Stimulated activated CD8-positive, alpha-beta memory T cell treated with anti-CD3 and anti-CD28 coated beads, Interleukin-12 subunit alpha, Interleukin-12 subunit beta, amount 100 ng/mL, for 1 hour (primary cell): ENCODE measurements around the gene TBC1D8.

Source experiments
- DNase-seq: peaks from one replicate; pipeline ENCODE4 v3.0.0-alpha.2; 2020; ENCODE audit warnings: low read depth

Gene TBC1D8

GRCh38 chr2:101026923-101027469, 124.2 kb downstream of the TBC1D8 start:
- DNase-seq: no peak

DNA sequence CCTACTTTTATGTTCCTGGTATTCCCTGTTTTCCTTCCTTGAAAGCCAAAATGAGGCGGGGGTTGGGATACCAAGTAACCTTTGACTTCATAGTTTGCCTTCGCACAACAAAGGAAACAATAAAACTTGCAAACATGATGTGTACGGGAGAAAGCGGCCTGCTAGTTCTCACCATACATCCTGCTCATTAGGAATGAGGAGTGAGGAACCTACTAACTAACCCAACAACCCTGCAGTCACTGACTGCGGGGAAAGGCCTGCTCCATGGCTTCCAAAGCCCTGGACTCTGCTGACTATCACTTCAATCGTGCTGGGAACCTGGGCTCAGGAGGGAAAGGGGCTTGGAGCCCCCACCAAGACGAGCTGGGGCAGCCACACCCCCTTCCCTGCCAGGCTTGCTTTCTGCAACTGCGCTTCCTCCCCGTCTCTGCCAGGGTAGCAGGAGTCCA, 124.9 kb downstream of the TBC1D8 start:
- DNase-seq: no peak

GRCh38 chr2:101025561-101025960, 125.6 kb downstream of the TBC1D8 start:
- DNase-seq: no peak

DNA sequence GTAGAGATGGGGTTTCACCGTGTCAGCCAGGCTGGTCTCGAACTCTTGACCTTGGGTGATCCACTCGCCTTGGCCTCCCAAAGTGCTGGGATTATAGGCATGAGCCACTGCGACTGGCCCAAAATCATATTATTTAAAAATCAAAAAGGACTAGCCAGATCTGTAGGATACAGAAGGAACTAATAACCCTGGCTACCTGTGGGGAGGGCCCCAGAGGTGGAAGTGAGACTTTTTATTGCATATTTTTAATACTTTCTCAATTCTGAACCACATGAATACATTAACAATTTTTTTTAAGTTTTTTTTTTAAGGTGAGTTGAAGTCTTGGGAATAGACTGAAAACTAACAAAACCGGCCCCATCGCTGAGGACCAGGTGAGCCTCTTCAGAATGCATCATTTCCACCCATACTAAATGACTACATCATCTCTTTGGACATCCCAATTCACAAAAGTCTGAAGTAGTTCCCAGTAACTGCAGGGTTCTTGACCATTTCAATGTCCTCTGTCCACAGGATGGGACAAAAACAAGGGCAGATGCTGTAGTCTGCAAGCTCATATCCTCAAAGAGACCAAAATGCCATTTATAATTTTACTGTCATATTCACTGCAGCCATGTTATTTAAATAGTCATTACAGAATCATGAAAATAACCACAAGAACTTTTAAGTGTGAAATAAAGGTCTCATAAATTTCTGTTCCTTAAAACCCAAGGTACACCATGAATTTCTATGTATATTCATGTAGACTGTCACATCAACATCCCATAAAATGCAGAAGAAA, 127.7 kb downstream of the TBC1D8 start:
- no peak for DNase-seq

GRCh38 chr2:101022221-101022620, 129.0 kb downstream of the TBC1D8 start:
- DNase-seq: no peak

DNA sequence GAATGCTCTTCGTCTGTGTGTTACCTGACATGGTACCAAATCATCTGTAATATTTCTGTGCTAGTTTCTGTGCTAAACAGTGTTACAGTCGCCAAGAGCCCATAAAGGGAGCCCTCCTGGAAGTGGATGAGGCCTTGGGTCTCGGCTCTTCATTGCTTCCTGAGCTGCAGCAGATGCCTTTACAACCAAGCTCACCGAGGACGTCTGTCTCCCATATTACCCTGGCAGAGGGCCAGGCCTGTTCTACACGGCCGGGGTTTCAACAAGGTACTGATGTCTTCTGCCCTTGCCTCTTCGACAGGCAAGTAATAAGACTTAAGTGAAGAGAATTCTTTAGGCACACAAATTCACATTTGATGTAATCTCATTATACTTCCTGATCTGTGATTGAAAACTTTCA, 132.2 kb downstream of the TBC1D8 start:
- no peak for DNase-seq

DNA sequence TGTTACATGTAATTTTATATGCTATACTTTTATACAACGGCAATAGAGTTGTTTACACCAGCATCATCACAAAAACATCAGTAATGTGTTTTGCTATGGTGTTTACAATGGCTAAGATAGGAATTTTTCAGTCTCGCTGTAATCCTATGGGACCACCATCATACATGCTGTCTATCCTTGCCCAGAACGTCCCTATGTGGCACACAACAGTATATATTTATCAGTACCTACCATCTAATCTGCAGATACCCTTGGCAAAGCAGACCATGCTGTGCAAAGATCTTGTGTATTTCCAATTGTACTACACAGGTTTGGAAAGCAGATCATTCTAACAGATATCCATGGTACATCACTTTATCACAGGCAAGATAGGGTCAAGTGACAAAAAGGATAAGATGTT, 133.8 kb downstream of the TBC1D8 start:
- DNase-seq: no peak

DNA sequence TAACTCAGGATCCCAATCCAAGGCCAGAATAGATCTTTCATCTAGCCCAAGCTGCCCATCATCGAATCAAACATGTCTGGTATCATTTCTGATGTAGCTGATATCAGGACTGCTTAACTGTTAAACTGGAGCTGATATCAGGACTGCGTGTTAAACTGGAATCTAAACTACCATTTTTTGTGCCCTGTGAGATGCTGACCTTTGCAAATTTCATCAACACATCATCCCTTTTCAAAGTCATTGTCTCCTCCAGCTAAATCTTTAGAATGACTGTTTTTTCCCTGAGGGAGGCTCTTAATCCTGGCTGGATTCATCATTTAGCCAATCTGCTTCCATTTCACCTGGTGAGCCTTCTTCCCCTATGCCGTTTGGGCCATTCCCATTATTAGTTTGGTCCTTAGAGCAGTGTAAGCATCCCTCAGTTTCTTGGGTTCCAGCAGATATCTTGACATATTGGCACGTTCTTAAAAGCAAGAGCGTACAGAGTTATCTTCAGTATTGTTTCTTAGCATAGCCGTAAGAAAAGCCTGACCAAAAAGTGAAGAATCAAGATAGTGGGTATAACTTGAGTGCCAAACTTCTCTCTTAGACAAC, 136.8 kb downstream of the TBC1D8 start:
- no peak for DNase-seq

DNA sequence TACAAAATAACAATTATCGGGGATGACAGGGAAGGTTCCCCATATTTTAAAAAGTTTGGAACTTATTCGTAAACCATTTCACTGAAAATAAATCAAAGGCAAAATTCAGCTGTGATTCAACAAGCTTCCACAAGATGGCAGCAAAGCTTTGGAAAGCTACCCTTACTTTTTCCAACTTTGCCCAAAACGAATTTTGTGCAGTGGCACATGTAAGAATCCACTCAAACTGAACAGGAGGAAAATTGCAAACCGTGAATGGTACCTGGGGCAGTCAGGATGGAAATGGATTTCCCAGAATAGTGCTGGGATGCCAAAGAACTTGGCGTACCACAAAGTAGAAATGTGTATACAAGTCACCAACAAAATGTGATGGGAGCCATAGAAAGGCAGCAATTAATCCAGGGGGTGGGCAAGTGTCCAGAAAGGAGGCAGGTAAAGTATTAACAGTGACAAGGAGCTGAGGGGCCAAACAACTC, 138.4 kb downstream of the TBC1D8 start:
- peak; percentile 15 for DNase-seq

- DNase-seq: no peak
Observed at GRCh38 chr2:101012054-101012705, 139.0 kb downstream of the TBC1D8 start.

- DNase-seq: no peak
Observed at GRCh38 chr2:101011152-101011551, 140.0 kb downstream of the TBC1D8 start.

GRCh38 chr2:101007415-101008345, 143.5 kb downstream of the TBC1D8 start:
- DNase-seq: no peak

DNA sequence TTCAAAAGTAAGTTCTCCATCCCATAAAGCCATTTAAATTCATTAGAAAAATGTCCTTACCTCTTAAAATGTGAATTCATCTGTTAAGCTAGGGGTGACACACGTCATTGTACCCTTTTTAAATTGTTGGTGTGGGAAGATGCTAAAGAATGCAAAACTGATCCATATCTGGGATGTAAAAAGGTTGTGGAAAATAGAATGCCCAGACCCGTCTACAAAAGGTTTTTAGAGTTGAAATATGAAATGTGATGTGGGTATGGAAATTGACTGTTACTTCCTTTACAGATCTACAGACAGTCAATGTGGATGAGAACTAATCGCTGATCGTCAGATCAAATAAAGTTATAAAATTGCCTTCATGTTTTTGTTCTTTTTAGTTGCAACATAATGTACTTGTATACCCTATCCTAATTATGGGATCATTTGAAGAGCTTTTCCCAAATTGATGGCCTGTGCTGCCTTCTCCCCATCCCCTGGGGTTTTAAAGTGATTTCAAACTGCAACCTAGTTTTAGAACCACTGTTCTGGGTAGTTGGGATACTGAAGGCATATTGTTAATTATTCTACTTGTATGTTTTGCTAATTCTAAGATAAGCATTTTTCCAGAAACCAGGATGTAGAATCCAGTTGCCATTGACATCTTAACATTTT, 145.0 kb downstream of the TBC1D8 start:
- no peak for DNase-seq

DNA sequence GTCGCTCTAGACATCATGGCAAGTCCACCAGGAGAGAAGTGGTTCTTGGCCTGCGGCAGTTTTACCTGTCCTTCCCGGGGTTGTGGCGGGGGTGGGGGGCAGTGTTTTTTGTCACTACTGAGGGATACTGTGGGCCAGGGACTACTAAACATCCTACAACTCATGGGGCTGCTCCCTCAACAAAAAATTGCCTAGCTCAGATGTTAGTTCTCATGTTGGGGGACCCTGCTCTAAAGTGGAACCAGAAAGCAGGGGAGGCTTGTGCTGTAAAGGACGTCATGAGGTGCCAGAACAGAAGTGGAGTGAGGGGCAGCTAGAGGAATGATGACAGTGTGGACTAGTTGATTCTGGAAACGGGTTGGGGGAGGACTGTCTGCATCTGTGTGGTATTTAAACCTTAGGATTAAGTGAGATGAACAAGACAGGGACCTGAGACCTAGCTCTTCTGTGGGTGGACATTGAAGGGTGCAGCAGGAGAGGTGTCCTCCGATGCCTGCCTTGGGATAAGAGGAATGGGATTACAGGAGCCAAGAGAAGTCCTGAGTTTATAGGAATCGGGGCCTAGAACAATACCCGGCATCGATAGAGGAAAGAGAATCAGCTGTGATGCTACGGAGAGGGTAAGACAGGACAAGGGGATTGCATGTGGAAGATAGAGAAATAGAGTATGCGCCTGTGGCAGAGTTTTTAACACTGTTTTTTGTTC, 146.4 kb downstream of the TBC1D8 start:
- no peak for DNase-seq

DNA sequence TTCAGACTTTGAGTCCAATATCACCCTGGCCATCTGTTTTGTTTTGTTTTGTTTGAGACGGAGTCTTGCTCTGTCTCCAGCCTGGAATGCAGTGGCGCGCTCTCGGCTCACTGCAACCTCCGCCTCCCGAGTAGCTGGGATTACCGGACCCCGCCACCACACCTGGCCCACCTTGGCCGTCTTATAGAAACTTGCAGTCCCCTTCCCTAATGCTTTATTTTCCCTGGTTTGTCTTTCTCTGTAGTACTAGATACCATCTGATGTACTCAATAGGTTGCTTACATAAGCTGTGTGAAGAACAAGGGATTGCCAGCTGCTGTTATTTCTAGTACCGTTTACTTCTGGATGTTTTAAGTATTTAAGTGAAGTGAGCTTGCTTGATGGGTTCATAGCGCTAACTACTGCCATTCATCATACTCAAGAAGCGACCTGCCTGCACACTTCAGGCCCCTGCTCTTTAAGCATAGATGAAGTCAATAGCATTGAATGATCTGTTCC, 147.9 kb downstream of the TBC1D8 start:
- DNase-seq: no peak

DNA sequence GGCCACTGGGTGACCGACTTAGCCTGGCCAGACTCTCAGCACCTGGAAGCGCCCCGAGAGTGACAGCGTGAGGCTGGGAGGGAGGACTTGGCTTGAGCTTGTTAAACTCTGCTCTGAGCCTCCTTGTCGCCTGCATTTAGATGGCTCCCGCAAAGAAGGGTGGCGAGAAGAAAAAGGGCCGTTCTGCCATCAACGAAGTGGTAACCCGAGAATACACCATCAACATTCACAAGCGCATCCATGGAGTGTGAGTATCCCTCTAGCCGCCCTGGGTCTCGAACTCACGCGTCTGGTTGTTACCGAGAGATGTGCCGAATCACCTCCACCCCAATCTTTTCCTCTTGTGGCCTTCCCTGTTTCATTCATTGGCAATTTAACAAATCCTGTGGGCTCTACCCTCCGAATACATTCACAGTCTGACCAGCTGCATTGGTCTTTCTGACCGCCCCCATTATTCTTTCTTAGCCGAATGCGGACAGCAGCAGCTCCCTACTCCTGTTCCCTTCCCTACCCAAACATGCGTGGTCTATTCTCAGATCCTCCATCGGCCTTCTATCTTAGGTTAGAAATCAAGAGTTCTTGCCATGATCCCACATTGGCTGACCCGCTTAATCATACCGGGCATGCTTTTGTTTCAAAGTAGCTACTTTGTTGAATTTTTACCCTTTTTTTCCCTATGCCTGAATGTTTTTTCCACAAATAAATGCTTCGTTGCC, 148.5 kb downstream of the TBC1D8 start:
- DNase-seq: peak; percentile 8

GRCh38 chr2:101001691-101002561, 149.3 kb downstream of the TBC1D8 start, which contains the start of gene RPL31:
RPL31 (plus strand) TSS chr2:101002289; CDS start chr2:101002702, 413 bp downstream.
- DNase-seq: peak; percentile 95

DNA sequence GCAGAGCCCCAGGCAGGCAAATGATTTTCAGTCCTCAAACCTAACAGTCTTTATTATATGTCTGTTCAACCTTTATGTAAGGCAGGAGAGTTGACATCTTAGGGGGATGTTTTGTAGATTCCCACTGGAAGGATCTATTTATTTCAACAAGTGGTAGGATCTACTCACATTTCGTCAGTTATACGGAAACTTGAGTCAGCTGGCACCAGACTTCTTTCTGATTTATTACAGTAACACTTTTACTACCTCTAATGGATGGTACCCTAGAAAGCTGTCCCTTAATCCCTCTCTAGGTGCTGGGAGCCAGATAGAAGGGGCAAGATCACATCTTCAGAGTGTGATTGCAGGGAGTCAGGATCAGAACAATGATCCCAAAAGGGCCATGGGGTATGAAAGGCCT, 151.2 kb downstream of the TBC1D8 start:
- DNase-seq: no peak

- no peak for DNase-seq
Observed at GRCh38 chr2:100998235-100998573, 153.0 kb downstream of the TBC1D8 start.
